Endothelial cell of umbilical vein (primary cell): Measurements from ENCODE around the gene FAT2. TPM values are rescaled to one million over a fixed set of nuclear protein-coding genes. Genes with fewer than 3 reads are reported as not detected.

Experiments
- BruUV-seq: library from RNA; stranded (reverse); fragments of 400-500 nt; replicated peaks from 2 replicates; lab custom pipeline; 2021; lab: Mats Ljungman, UMichigan
- CTCF ChIA-PET: fragments of 300-600, 350-600 bp; sonication (Branson Sonifier 250); formaldehyde crosslinking; loops from one replicate; lab custom pipeline; 2021; ENCODE audit warnings: antibody characterized with exemption, inconsistent platforms; lab: Charles Lee
- POLR2A ChIA-PET: fragments of 300-600, 350-600 bp; sonication (Branson Sonifier 250); formaldehyde crosslinking; loops from one replicate; lab custom pipeline; 2021; ENCODE audit warnings: antibody characterized with exemption, inconsistent platforms; lab: Charles Lee
- DNase-seq: peaks from one replicate; pipeline ENCODE4 v3.0.0-alpha.2; 2011; ENCODE audit warnings: low read depth, low spot score
- FAIRE-seq: peaks from 2 replicates; lab custom pipeline; 2011; peaks lifted over from hg19 to GRCh38; lab: Jason Lieb, UNC
- H2AFZ ChIP-seq: 2 replicates; pipeline ENCODE4 v1.6.0; 2012; ENCODE audit warnings: low read depth, low read length, control low read depth, inconsistent platforms
- H3K27ac ChIP-seq: 2 replicates; pipeline ENCODE4 v1.5.1; 2011; ENCODE audit warnings: low read depth, mild to moderate bottlenecking, control low read depth, low read length, moderate library complexity; ENCODE audit not compliant: insufficient read depth
- H3K27me3 ChIP-seq, 2 experiments: 2 replicates each; pipeline versions ENCODE4 v1.6.0 to v1.6.1; 2011; ENCODE audit warnings: low read length in 2 of 2, mixed read lengths in 1 of 2; ENCODE audit not compliant: control insufficient read depth in 2 of 2, insufficient read depth in 2 of 2
- H3K36me3 ChIP-seq, 2 experiments: 2 replicates in 1 of 2; 3 replicates in 1 of 2; pipeline ENCODE4 v1.5.1; 2011; ENCODE audit warnings: low read length in 2 of 2, mild to moderate bottlenecking in 1 of 2, moderate library complexity in 1 of 2; ENCODE audit not compliant: control insufficient read depth in 2 of 2, insufficient read depth in 2 of 2; ENCODE audit errors: extremely low read depth in 1 of 2
- H3K4me1 ChIP-seq: 3 replicates; pipeline ENCODE4 v1.5.1; 2011; ENCODE audit warnings: mild to moderate bottlenecking, low read length; ENCODE audit not compliant: control insufficient read depth, insufficient read depth; ENCODE audit errors: extremely low read depth
- H3K4me2 ChIP-seq: 2 replicates; pipeline ENCODE4 v1.6.1; 2011; ENCODE audit warnings: low read length, control low read depth, mixed read lengths; ENCODE audit not compliant: insufficient read depth
- H3K4me3 ChIP-seq, 3 experiments: fragments of 200-600 bp in 1 of 3; sonication (generic), shearing (Covaris generic) in 1 of 3; replicated peaks in 1 of 3; 2 replicates each; pipeline ENCODE4 v1.5.1; 2011 to 2016; ENCODE audit warnings: control low read depth in 3 of 3, low read length in 3 of 3, mild to moderate bottlenecking in 2 of 3, inconsistent platforms in 1 of 3, low read depth in 1 of 3, moderate library complexity in 1 of 3; ENCODE audit not compliant: insufficient read depth in 1 of 3
- H3K79me2 ChIP-seq: 2 replicates; pipeline ENCODE4 v1.6.0; 2012; ENCODE audit warnings: low read length, inconsistent platforms; ENCODE audit not compliant: control insufficient read depth, insufficient read depth
- H3K9ac ChIP-seq: replicated peaks from 2 replicates; pipeline ENCODE3; 2011; ENCODE audit warnings: low read length, control low read depth; ENCODE audit not compliant: insufficient read depth; ENCODE audit errors: extremely low read depth
- H3K9me1 ChIP-seq: replicated peaks from 3 replicates; pipeline ENCODE4 v1.6.0; 2011; ENCODE audit warnings: mild to moderate bottlenecking, low read length; ENCODE audit not compliant: control insufficient read depth, insufficient read depth; ENCODE audit errors: extremely low read depth
- H3K9me3 ChIP-seq: replicated peaks from 2 replicates; pipeline ENCODE4 v1.5.1; 2012; ENCODE audit warnings: low read length, inconsistent platforms; ENCODE audit not compliant: control insufficient read depth, insufficient read depth
- H4K20me1 ChIP-seq: replicated peaks from 2 replicates; pipeline ENCODE3; 2011; ENCODE audit warnings: mild to moderate bottlenecking, low read length; ENCODE audit not compliant: control insufficient read depth, insufficient read depth; ENCODE audit errors: extremely low read depth
- EZH2 ChIP-seq: IDR thresholded peaks from 2 replicates; pipeline ENCODE4 v1.6.1; 2012; ENCODE audit warnings: borderline replicate concordance, low read depth, mild to moderate bottlenecking, moderate library complexity, low read length, inconsistent platforms; ENCODE audit not compliant: severe bottlenecking
- FOS ChIP-seq: IDR thresholded peaks from 2 replicates; pipeline ENCODE4 v1.6.1; 2011; ENCODE audit warnings: mild to moderate bottlenecking, low read length, moderate library complexity, borderline replicate concordance; ENCODE audit not compliant: insufficient read depth
- GATA2 ChIP-seq: IDR thresholded peaks from 2 replicates; pipeline ENCODE4 v1.7.0; 2011; ENCODE audit warnings: low read depth, mild to moderate bottlenecking, moderate library complexity, mixed read lengths, low read length; ENCODE audit not compliant: insufficient read length, insufficient read depth
- JUN ChIP-seq: IDR thresholded peaks from 2 replicates; pipeline ENCODE4 v1.6.1; 2011; ENCODE audit warnings: borderline replicate concordance, low read depth; ENCODE audit not compliant: insufficient read length, insufficient read depth
- MYC ChIP-seq: IDR thresholded peaks from one replicate; pipeline ENCODE4 v1.6.1; 2011; ENCODE audit warnings: mild to moderate bottlenecking, low read depth, low read length
- POLR2A ChIP-seq: IDR thresholded peaks from 2 replicates; pipeline ENCODE4 v1.6.1; 2012; ENCODE audit warnings: low read depth, mild to moderate bottlenecking, control low read depth, low read length
- POLR2AphosphoS5 ChIP-seq: IDR thresholded peaks from 2 replicates; pipeline ENCODE4 v1.6.1; 2012; ENCODE audit warnings: low read depth, mild to moderate bottlenecking, control low read depth, low read length, moderate library complexity; ENCODE audit not compliant: insufficient read depth
- dilution Hi-C: fragments of 300-500 bp; cut with MboI; formaldehyde crosslinking; loops from one replicate; pipeline ENCODE4 v1.15.0; 2019; ENCODE audit warnings: low sequenced_read_pairs; ENCODE audit not compliant: extremely low pct_ligation_motif_present
- intact Hi-C: fragments of 100-400 bp; cut with micrococcal nuclease; formaldehyde crosslinking; loops from one replicate; pipeline ENCODE4 v1.10.0; 2022
- polyA plus RNA-seq, 4 experiments: library from polyadenylated mRNA; depleted of rRNA in 3 of 4; stranded (reverse) in 3 of 4; unstranded in 1 of 4; fragments of >200 nt; gene quantifications; 2 replicates each; pipeline versions ENCODE4 v1.2.1 to v1.2.3, GENCODE V29; 2011 to 2012; ENCODE audit warnings: missing spikeins in 1 of 4
- total RNA-seq: library from RNA; stranded (reverse); gene quantifications from 2 replicates; pipeline ENCODE4 v1.2.3, GENCODE V29; 2021
- TF ChIP-seq, protein P1 (sequence below): IDR thresholded peaks from 2 replicates; pipeline ENCODE4 v1.6.1; 2011; ENCODE audit not compliant: insufficient read depth, insufficient read length
- TF ChIP-seq, protein P2 (sequence below), 2 donors: IDR thresholded peaks; 1 replicate in 1 of 2; 2 replicates in 1 of 2; pipeline ENCODE4 v1.5.1; 2011; ENCODE audit warnings: low read length in 2 of 2, mild to moderate bottlenecking in 2 of 2, moderate library complexity in 2 of 2, control low read depth in 1 of 2, inconsistent platforms in 1 of 2, low read depth in 1 of 2; ENCODE audit not compliant: insufficient read depth in 1 of 2; ENCODE audit errors: extremely low read depth in 1 of 2

The FAT2 gene
- total and polyA plus RNA-seq, 2 donors (not counting 3 experiments of a cell fraction or from before 2014, with no cell fraction given) = not detected

DNA sequence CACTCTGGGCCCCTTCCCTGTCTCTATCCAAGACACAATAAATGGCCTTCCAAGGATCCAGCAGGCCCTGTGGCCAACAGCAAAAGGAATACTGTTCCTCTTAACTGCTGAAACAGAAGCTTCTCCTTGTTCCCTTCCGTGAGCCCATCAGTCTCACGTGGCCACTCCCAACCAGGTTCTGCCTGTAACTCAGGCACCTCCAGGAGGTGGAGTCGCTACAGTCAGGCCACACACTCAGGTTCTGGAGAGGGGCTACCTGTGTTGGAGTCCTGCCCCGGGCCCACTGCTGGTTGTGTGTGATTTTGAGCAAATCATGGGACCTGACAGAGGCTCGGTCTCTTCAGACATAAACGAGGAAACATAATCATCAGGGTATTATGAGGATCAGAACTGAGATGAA is 10.3 kb downstream of the FAT2 start:
- intact Hi-C loops = no loop called here
- POLR2A ChIA-PET = no interaction called here

More for the DNA sequence above, 10.3 kb downstream of the FAT2 start:
- H3K79me2 ChIP-seq = no peaks in the 10 kb centered on the region
- dilution Hi-C loops = no loop called here
- no peak for DNase-seq
- CTCF ChIA-PET = no interaction called here
- H3K27me3 ChIP-seq = peaks cover 2 to 3% of the 10 kb centered on the region in 2 experiments
- no peaks in the 10 kb centered on the region for H3K9me1 ChIP-seq
- H3K4me3 ChIP-seq = no peak overlapping the region
- H3K9ac ChIP-seq = no peak overlapping the region
- no peaks in the 10 kb centered on the region for H3K4me1 ChIP-seq
- H4K20me1 ChIP-seq = no peaks in the 10 kb centered on the region
- no peak overlapping the region for H3K27ac ChIP-seq
- H3K4me2 ChIP-seq = no peak overlapping the region
- no peaks in the 10 kb centered on the region for H3K36me3 ChIP-seq
- no peaks in the 10 kb centered on the region for H3K9me3 ChIP-seq
- BruUV-seq = no TSS peak
- TF ChIP-seq, protein P1, sequence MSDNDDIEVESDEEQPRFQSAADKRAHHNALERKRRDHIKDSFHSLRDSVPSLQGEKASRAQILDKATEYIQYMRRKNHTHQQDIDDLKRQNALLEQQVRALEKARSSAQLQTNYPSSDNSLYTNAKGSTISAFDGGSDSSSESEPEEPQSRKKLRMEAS = no peak
- no peak for TF ChIP-seq JUN
- TF ChIP-seq, protein P2, sequence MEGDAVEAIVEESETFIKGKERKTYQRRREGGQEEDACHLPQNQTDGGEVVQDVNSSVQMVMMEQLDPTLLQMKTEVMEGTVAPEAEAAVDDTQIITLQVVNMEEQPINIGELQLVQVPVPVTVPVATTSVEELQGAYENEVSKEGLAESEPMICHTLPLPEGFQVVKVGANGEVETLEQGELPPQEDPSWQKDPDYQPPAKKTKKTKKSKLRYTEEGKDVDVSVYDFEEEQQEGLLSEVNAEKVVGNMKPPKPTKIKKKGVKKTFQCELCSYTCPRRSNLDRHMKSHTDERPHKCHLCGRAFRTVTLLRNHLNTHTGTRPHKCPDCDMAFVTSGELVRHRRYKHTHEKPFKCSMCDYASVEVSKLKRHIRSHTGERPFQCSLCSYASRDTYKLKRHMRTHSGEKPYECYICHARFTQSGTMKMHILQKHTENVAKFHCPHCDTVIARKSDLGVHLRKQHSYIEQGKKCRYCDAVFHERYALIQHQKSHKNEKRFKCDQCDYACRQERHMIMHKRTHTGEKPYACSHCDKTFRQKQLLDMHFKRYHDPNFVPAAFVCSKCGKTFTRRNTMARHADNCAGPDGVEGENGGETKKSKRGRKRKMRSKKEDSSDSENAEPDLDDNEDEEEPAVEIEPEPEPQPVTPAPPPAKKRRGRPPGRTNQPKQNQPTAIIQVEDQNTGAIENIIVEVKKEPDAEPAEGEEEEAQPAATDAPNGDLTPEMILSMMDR (IDR thresholded peaks at IDR 0.05; ENCODE audit: extremely low read depth in 1 of 2, insufficient read depth in 1 of 2, low read depth in 1 of 2, low read length in 2 of 2) = no peak
- TF ChIP-seq FOS = no peak
- no peak for TF ChIP-seq POLR2A
- no peak for TF ChIP-seq POLR2AphosphoS5
- no peak for TF ChIP-seq EZH2
- TF ChIP-seq GATA2 = no peak
- no peak for TF ChIP-seq MYC
- FAIRE-seq = no peak
- no peak overlapping the region for H2AFZ ChIP-seq
